Thyroid gland (tissue), 4 donors: ENCODE measurements around the gene GLYAT.

Experiments
- POLR2A ChIP-seq, 2 donors: fragments of 450-650 bp; IDR thresholded peaks; one replicate each; pipeline ENCODE4 v1.6.1; 2017; ENCODE audit warnings: antibody characterized with exemption in 2 of 2, mild to moderate bottlenecking in 2 of 2, moderate library complexity in 1 of 2
- TF ChIP-seq, protein P1 (sequence below), 6 experiments: fragments of 200-600 bp in 3 of 6; fragments of 450-650 bp in 3 of 6; sonication (generic) in 3 of 6; IDR thresholded peaks; one replicate each; pipeline ENCODE4 v1.5.1; 2016 to 2019; ENCODE audit warnings: antibody characterized with exemption in 6 of 6, mild to moderate bottlenecking in 2 of 6, inconsistent platforms in 1 of 6, moderate library complexity in 1 of 6

DNA sequence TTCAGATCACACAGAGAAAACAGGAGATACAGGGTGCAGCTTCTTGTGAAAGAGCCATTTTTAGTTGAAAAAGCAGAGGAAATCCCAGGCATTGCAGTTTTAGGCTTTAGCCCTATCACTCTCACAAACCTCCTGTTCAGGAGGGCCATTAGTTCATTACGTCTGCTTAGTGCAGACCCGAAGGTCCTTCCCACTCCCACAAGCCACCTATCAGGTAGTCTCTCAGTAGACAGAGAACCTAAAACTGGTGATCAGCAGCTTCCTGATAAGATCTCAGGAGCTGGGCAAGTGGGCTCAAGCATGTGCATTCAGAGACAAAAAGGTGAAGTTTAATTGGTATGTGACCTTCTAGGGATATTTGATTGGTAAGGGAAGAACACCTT is 4.3 kb downstream of the GLYAT start:
- TF ChIP-seq POLR2A (IDR thresholded peaks at IDR 0.05), result no peak
- TF ChIP-seq, protein P1, sequence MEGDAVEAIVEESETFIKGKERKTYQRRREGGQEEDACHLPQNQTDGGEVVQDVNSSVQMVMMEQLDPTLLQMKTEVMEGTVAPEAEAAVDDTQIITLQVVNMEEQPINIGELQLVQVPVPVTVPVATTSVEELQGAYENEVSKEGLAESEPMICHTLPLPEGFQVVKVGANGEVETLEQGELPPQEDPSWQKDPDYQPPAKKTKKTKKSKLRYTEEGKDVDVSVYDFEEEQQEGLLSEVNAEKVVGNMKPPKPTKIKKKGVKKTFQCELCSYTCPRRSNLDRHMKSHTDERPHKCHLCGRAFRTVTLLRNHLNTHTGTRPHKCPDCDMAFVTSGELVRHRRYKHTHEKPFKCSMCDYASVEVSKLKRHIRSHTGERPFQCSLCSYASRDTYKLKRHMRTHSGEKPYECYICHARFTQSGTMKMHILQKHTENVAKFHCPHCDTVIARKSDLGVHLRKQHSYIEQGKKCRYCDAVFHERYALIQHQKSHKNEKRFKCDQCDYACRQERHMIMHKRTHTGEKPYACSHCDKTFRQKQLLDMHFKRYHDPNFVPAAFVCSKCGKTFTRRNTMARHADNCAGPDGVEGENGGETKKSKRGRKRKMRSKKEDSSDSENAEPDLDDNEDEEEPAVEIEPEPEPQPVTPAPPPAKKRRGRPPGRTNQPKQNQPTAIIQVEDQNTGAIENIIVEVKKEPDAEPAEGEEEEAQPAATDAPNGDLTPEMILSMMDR (IDR thresholded peaks at IDR 0.05), result no peak
